SH-SY5Y (cell line): ENCODE data around the gene ROR1.

Source experiments
- GATA2 ChIP-seq: IDR thresholded peaks from 2 replicates; pipeline ENCODE4 v1.6.1; 2011; ENCODE audit warnings: mild to moderate bottlenecking, low read depth, low read length
- GATA3 ChIP-seq: IDR thresholded peaks from 2 replicates; pipeline ENCODE4 v1.6.1; 2011; ENCODE audit warnings: low read depth, mild to moderate bottlenecking, low read length, moderate library complexity

GRCh38 chr1:63743781-63744180, 30.0 kb upstream of the ROR1 start:
- TF ChIP-seq GATA2: no peak
- TF ChIP-seq GATA3: no peak
